Muscle layer of duodenum (tissue), 2 donors: ENCODE results near the gene FHAD1.

ENCODE experiments used
- H3K27ac ChIP-seq: one replicate; pipeline ENCODE4 v1.7.0; 2013; ENCODE audit warnings: mild to moderate bottlenecking, low read length
- H3K27me3 ChIP-seq: one replicate; pipeline ENCODE4 v1.7.0; 2013; ENCODE audit warnings: low read depth, mild to moderate bottlenecking, control low read depth, low read length
- H3K36me3 ChIP-seq, 2 donors: one replicate each; pipeline ENCODE4 v1.7.0; 2013; ENCODE audit warnings: low read length in 2 of 2, control low read depth in 1 of 2, mild to moderate bottlenecking in 1 of 2; ENCODE audit not compliant: insufficient read depth in 2 of 2, control insufficient read depth in 1 of 2
- H3K4me1 ChIP-seq, 2 donors: one replicate each; pipeline ENCODE4 v1.7.0; 2013; ENCODE audit warnings: low read length in 2 of 2, mild to moderate bottlenecking in 2 of 2, control low read depth in 1 of 2, moderate library complexity in 1 of 2; ENCODE audit not compliant: insufficient read depth in 2 of 2, control insufficient read depth in 1 of 2
- H3K4me3 ChIP-seq, 2 donors: one replicate each; pipeline ENCODE4 v1.7.0; 2013; ENCODE audit warnings: low read length in 2 of 2, low read depth in 1 of 2, mild to moderate bottlenecking in 1 of 2
- H3K9me3 ChIP-seq, 2 donors: one replicate each; pipeline ENCODE4 v1.7.0; 2013; ENCODE audit warnings: low read length in 2 of 2, control low read depth in 1 of 2, mild to moderate bottlenecking in 1 of 2; ENCODE audit not compliant: control insufficient read depth in 1 of 2
- donor health status: healthy.

Gene FHAD1

GRCh38 chr1:15412175-15412800 lies 165.3 kb downstream of the FHAD1 start:
- Histone ChIP-seq H3K27me3 (no peaks in the 10 kb centered on the region), H3K36me3 (no peaks in the 10 kb centered on the region), H3K9me3 (no peaks in the 10 kb centered on the region), H3K4me1 (peaks cover 11 to 30% of the 10 kb centered on the region in 2 donors), H3K27ac (peak overlapping the region; percentile 74), H3K4me3 (peak overlapping the region; percentile 74 to 75)

- Histone ChIP-seq H3K27me3 (no peaks in the 10 kb centered on the region), H3K9me3 (no peaks in the 10 kb centered on the region), H3K4me1 (peaks cover 11 to 34% of the 10 kb centered on the region in 2 donors), H3K36me3 (no peaks in the 10 kb centered on the region), H3K27ac (peak overlapping the region; percentile 74), H3K4me3 (peak overlapping the region; percentile 74 to 75)
Observed at GRCh38 chr1:15412843-15413242, 165.8 kb downstream of the FHAD1 start.

DNA sequence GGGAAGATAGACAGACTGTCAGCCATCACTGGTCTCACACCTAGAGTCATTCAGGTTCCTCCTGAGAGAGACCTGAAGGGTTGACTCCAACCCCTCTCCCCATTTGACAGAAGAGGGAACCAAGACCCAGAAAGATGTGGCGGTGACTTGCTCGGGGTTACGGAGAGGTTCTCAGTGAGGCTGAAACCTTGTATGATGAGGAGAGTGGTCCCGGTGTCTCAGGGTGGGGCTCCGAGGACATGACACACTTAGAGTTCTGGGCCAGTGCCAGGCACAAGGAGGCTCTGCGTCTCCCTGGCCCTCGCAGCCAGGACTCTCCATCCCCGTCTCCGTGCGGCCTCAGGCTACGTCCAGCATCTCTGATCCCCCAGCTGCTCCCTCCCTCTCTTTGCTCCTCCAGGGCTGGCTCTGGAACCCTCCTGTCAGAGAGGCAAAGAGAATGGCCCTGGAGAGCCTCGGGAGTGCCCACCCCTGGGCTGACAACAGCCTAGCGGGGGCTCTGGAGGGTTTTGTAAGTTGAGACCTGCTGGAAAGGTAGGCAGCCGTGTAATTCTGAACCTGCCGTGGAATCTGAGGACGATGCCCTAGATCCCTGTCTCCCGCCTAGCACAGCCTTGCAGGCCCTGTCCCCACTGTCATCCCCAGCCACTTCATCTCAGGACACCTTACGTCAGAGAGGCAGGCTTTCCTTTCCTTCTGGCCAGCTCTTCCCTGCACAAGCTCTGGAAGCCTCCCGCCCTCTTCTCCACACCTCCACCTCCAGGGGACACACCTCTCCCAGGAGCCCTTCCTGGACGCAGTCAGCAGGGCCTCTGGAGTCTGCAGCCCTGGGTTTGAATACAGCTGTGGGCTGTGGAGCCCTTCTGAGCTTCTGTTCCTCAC lies 166.8 kb downstream of the FHAD1 start:
- Histone ChIP-seq H3K4me3 (peak overlapping the region in 1 of 2 donors; percentile 74), H3K9me3 (no peaks in the 10 kb centered on the region), H3K27ac (peak overlapping the region; percentile 74)

GRCh38 chr1:15414445-15414983 lies 167.5 kb downstream of the FHAD1 start:
- H3K4me3 ChIP-seq: no peak overlapping the region
- no peaks in the 10 kb centered on the region for H3K9me3 ChIP-seq
- peak overlapping the region; percentile 36 for H3K27ac ChIP-seq
- H3K27me3 ChIP-seq: no peaks in the 10 kb centered on the region
- no peaks in the 10 kb centered on the region for H3K36me3 ChIP-seq
- peaks cover 18 to 41% of the 10 kb centered on the region in 2 donors for H3K4me1 ChIP-seq

More for the DNA sequence above, 166.8 kb downstream of the FHAD1 start:
- Histone ChIP-seq H3K36me3 (no peaks in the 10 kb centered on the region), H3K27me3 (no peaks in the 10 kb centered on the region), H3K4me1 (peaks cover 14 to 37% of the 10 kb centered on the region in 2 donors)

- H3K36me3 ChIP-seq: no peaks in the 10 kb centered on the region
- H3K27me3 ChIP-seq: no peaks in the 10 kb centered on the region
- H3K27ac ChIP-seq: peak overlapping the region; percentile 85
- no peaks in the 10 kb centered on the region for H3K9me3 ChIP-seq
- peaks cover 18 to 30% of the 10 kb centered on the region in 2 donors for H3K4me1 ChIP-seq
- peak overlapping the region in 1 of 2 donors; percentile 40 for H3K4me3 ChIP-seq
Observed at GRCh38 chr1:15417059-15417934, 170.3 kb downstream of the FHAD1 start.

DNA sequence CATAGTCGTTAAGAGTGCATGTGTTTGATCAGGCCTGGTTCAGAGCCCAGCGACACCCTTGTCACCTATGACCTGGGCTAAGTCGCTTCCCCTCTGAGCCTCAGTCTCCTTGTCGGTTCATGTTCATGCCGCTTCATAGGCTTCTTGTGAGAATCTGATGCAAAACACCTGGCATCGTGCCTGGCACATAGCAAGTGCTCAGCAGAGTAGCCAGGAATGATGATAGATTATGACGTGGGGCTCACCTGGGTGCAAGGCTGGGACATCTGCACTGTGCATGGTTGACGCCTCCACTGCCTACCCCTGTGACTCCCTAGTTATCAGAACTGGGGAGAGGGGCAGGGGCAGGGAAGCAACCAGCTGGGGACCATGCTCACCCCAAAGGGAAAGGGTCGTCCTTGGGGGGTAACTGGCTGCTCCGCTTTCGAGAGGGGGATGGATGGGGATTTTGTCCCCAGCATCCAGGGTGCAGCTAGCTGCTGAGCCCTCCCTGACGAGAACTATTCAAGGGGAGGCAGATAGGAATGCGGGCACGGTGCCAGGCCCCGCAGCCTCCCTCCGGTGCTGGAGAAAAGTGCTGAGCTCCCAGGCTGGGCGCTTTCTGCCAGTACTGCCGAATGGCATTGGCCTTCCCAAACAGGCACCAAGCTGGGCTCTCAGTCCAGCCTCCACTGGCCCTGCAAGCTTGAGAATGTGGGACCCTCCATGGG lies 171.9 kb downstream of the FHAD1 start:
- Histone ChIP-seq H3K4me3 (no peak overlapping the region), H3K27ac (peak overlapping the region; percentile 67), H3K9me3 (no peaks in the 10 kb centered on the region), H3K4me1 (peaks cover 18 to 26% of the 10 kb centered on the region in 2 donors), H3K36me3 (no peaks in the 10 kb centered on the region), H3K27me3 (no peaks in the 10 kb centered on the region)

GRCh38 chr1:15420853-15421465 lies 173.9 kb downstream of the FHAD1 start:
- Histone ChIP-seq H3K9me3 (no peaks in the 10 kb centered on the region), H3K36me3 (peaks cover 0 to 5% of the 10 kb centered on the region in 2 donors), H3K4me1 (peaks cover 12 to 26% of the 10 kb centered on the region in 2 donors), H3K27ac (no peak overlapping the region), H3K27me3 (no peaks in the 10 kb centered on the region), H3K4me3 (no peak overlapping the region)

GRCh38 chr1:15422871-15423270 lies 175.8 kb downstream of the FHAD1 start:
- no peak overlapping the region for H3K4me3 ChIP-seq
- peak overlapping the region; percentile 91 for H3K27ac ChIP-seq
- no peaks in the 10 kb centered on the region for H3K9me3 ChIP-seq
- no peaks in the 10 kb centered on the region for H3K27me3 ChIP-seq
- peaks cover 13 to 25% of the 10 kb centered on the region in 2 donors for H3K4me1 ChIP-seq
- H3K36me3 ChIP-seq: peaks cover 11 to 20% of the 10 kb centered on the region in 2 donors

DNA sequence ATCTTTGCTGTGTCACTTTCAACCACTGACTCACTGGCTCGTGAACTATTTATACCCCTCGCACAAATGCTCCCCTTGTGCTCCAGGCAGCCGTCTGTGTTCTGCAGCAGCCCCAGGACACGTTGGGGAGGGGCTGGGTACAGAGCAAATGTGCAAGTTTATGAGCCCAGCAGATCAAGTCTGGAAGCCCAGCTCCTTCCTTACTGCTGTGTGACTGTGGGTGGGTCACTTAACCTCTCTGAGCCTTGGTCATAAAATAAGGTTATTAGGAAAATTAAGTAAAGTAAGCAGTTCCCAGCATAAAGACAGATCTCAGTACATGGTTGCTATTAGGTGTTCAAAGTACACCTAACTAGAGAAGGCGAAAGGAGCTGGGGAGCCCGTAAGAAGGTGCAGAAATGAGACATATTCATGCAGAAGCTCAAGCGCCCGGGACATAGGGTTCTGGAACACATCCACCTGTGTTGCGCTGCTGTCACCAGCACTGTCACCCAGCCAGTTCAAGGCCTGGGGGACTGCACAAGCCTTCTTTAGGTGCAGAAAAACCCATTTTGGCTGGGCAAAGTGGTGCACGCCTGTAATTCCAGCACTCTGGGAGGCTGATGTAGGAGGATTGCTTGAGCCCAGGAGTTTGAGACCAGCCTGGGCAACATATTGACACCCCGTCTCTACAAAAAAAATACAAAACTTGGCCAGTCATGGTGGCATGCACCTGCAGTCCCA lies 176.5 kb downstream of the FHAD1 start:
- peaks cover 14 to 21% of the 10 kb centered on the region in 2 donors for H3K36me3 ChIP-seq
- H3K4me1 ChIP-seq: peaks cover 13 to 24% of the 10 kb centered on the region in 2 donors
- no peak overlapping the region for H3K4me3 ChIP-seq
- no peaks in the 10 kb centered on the region for H3K9me3 ChIP-seq
- H3K27me3 ChIP-seq: no peaks in the 10 kb centered on the region
- peak overlapping the region; percentile 91 for H3K27ac ChIP-seq
